ENCODE measurements around the gene SBSN.

The SBSN gene

DNA sequence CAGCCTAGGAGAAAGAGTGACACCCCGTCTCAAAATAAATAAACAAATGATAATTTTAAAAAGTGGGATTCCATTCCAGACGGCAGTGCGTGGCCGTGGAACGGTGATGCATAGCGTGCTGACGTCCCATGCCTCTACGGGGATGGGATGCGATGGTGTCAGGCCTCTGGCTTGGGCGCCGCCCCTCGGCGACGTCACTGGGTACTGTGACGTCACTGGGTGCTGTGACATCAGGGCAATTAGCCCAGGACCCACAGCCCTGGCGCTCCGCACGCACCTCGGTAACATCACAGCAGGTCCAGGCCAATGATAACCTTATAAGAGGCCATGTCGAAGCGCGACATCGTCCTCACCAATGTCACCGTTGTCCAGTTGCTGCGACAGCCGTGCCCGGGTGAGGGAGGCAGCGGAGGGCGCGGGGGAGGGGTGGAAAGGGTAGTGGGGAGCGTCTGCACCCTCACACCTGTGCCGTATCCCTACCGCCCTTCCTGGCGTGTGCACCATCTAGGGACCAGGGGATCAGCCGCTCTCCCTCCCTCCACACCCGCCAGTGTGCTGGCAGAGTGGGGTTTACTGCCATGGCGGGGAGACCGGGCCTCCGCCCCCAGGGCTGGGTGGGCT, 5.2 kb upstream of the SBSN start, which contains the start of gene GAPDHS:
TSS of gene GAPDHS (plus strand) at position 256 of the 621 bp plus-strand sequence. CDS start at position 328, 72 bp downstream.
- Histone ChIP-seq H3K9me3 (ENCODE audit: insufficient read depth, low read length, severe bottlenecking) (no peaks in the 10 kb centered on the region), H3K36me3 (ENCODE audit: insufficient read depth, low read length) (no peaks in the 10 kb centered on the region), H3K79me2 (ENCODE audit: insufficient read depth, low read length) (no peaks in the 10 kb centered on the region), H3K4me2 (ENCODE audit: insufficient read depth, low read length) (no peak within 1 kb of the TSS), H3K27ac (ENCODE audit: low read length) (no peak within 1 kb of the TSS), H3K9ac (ENCODE audit: low read depth, low read length) (no peak within 1 kb of the TSS), H2AFZ (ENCODE audit: low read depth, low read length) (no peak within 1 kb of the TSS), H3K4me1 (ENCODE audit: insufficient read depth, low read length) (no peaks in the 10 kb centered on the region), H3K27me3 (ENCODE audit: insufficient read depth, low read length, poor library complexity) (no peaks in the 10 kb centered on the region), H4K20me1 (ENCODE audit: insufficient read depth, low read length) (no peaks in the 10 kb centered on the region), H3K4me3 (ENCODE audit: low read depth in 1 of 2, low read length in 2 of 2) (no peak within 1 kb of the TSS)
- TF ChIP-seq, protein P1, sequence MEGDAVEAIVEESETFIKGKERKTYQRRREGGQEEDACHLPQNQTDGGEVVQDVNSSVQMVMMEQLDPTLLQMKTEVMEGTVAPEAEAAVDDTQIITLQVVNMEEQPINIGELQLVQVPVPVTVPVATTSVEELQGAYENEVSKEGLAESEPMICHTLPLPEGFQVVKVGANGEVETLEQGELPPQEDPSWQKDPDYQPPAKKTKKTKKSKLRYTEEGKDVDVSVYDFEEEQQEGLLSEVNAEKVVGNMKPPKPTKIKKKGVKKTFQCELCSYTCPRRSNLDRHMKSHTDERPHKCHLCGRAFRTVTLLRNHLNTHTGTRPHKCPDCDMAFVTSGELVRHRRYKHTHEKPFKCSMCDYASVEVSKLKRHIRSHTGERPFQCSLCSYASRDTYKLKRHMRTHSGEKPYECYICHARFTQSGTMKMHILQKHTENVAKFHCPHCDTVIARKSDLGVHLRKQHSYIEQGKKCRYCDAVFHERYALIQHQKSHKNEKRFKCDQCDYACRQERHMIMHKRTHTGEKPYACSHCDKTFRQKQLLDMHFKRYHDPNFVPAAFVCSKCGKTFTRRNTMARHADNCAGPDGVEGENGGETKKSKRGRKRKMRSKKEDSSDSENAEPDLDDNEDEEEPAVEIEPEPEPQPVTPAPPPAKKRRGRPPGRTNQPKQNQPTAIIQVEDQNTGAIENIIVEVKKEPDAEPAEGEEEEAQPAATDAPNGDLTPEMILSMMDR (IDR thresholded peaks at IDR 0.05; ENCODE audit: borderline replicate concordance, extremely low read depth, low read length, poor library complexity, severe bottlenecking): no peak
- TF ChIP-seq EZH2 (IDR thresholded peaks at IDR 0.05; ENCODE audit: borderline replicate concordance, low read depth, low read length, severe bottlenecking): no peak
- DNase-seq (no peak), ATAC-seq (ENCODE audit: insufficient read depth, low read depth) (no peak)

DNA sequence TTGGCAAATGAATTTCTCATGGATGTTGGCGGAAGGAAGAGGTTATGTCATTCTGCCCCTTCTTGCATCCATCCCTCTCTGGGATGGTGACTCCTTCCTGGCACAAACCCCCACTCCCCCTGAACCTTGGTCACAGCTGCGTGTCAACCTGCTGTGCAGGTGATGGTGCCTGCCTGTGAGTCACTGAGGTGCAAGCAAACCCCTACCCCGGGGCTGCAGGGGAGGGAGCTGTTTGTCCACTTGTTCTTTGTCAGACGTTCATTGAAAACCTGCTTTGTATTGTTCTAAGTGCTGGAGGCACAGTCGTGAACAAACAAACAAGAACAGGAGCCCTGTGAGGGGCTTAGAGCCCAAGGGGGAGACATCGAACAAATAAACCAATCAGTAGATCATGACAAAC, 3.2 kb upstream of the SBSN start:
- no peak for ATAC-seq (ENCODE audit: insufficient read depth, low read depth)
- TF ChIP-seq EZH2 (IDR thresholded peaks at IDR 0.05; ENCODE audit: borderline replicate concordance, low read depth, low read length, severe bottlenecking): no peak
- TF ChIP-seq, protein P1 (IDR thresholded peaks at IDR 0.05; ENCODE audit: borderline replicate concordance, extremely low read depth, low read length, poor library complexity, severe bottlenecking): no peak
- Histone ChIP-seq H3K9ac (ENCODE audit: low read depth, low read length) (no peak overlapping the region), H2AFZ (ENCODE audit: low read depth, low read length) (no peak overlapping the region), H3K27ac (ENCODE audit: low read length) (no peak overlapping the region), H3K9me3 (ENCODE audit: insufficient read depth, low read length, severe bottlenecking) (no peaks in the 10 kb centered on the region), H4K20me1 (ENCODE audit: insufficient read depth, low read length) (no peaks in the 10 kb centered on the region), H3K4me2 (ENCODE audit: insufficient read depth, low read length) (no peak overlapping the region), H3K27me3 (ENCODE audit: insufficient read depth, low read length, poor library complexity) (no peaks in the 10 kb centered on the region), H3K4me1 (ENCODE audit: insufficient read depth, low read length) (no peaks in the 10 kb centered on the region), H3K4me3 (ENCODE audit: low read depth in 1 of 2, low read length in 2 of 2) (no peak overlapping the region), H3K79me2 (ENCODE audit: insufficient read depth, low read length) (no peaks in the 10 kb centered on the region), H3K36me3 (ENCODE audit: insufficient read depth, low read length) (no peaks in the 10 kb centered on the region)
- DNase-seq: no peak

DNA sequence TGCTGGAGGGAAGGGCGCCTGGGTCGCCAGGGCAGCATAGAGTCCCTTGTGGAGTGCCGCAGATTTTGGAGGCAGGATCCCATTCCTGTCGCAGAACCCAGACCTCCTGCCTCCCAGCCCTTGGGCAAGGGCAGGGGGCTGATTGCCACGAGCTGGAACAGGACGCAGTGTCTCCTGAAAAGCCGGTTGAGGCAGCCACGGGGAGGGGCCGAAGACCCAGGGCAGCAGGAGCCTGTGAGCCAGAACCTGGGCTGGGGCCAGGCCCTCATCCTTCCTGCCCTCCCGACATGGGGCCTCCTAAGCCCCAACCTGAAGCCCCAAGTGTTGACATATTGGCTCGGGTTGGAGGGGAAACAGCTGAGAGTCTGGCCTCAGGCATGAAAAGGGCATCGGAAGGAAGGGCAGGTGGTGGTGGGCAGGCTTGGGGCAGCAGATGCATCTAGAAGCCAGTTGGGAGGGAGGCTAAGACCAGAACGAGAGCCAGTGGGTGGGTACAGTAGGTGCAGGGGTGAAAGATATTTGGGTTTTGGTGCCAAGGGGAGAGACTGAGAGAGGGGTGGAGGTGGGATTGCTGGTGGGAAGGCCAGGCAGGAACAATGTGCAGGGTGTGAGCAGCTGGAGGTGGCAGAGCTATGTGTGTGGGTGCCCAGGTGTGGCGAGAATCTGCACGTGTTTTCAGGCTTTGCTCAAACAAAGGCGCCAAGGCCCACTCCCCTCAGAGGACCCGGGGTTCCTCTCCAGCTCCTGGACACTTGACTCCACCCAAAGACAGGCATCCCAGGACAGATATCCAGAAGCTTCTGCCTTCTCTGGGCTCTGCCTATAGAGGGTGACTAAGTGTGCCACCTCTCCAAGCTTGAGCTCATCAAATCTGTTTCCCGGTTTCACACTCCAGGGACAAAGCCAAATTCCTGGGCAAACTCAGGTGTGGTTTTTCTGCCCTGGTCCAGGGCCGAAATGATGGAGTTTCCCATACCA, 1.4 kb upstream of the SBSN start:
- H3K27ac ChIP-seq (ENCODE audit: low read length): no peak overlapping the region
- no peak for DNase-seq
- no peaks in the 10 kb centered on the region for H3K79me2 ChIP-seq (ENCODE audit: insufficient read depth, low read length)
- no peak for ATAC-seq (ENCODE audit: insufficient read depth, low read depth)
- H3K9me3 ChIP-seq (ENCODE audit: insufficient read depth, low read length, severe bottlenecking): no peaks in the 10 kb centered on the region
- H3K4me2 ChIP-seq (ENCODE audit: insufficient read depth, low read length): no peak overlapping the region
- no peaks in the 10 kb centered on the region for H3K27me3 ChIP-seq (ENCODE audit: insufficient read depth, low read length, poor library complexity)
- no peak overlapping the region for H3K4me3 ChIP-seq (ENCODE audit: low read depth in 1 of 2, low read length in 2 of 2)
- H4K20me1 ChIP-seq (ENCODE audit: insufficient read depth, low read length): no peaks in the 10 kb centered on the region
- H2AFZ ChIP-seq (ENCODE audit: low read depth, low read length): no peak overlapping the region
- no peaks in the 10 kb centered on the region for H3K36me3 ChIP-seq (ENCODE audit: insufficient read depth, low read length)
- no peaks in the 10 kb centered on the region for H3K4me1 ChIP-seq (ENCODE audit: insufficient read depth, low read length)
- no peak overlapping the region for H3K9ac ChIP-seq (ENCODE audit: low read depth, low read length)
- TF ChIP-seq, protein P1 (IDR thresholded peaks at IDR 0.05; ENCODE audit: borderline replicate concordance, extremely low read depth, low read length, poor library complexity, severe bottlenecking): no peak
- no peak for TF ChIP-seq EZH2 (IDR thresholded peaks at IDR 0.05; ENCODE audit: borderline replicate concordance, low read depth, low read length, severe bottlenecking)
